B cell (primary cell): ENCODE results near the gene UBR4. TPM values are rescaled to one million over a fixed set of nuclear protein-coding genes. Genes with fewer than 3 reads are reported as not detected.

Experiments
- ATAC-seq: fragments of 200-7000 bp; cut with Tn5 transposase; one replicate; pipeline ENCODE4 v1.10.0; 2021; ENCODE audit warnings: low read depth, mild to moderate bottlenecking, moderate number of reproducible peaks, moderate library complexity
- CTCF ChIA-PET: fragments of 350-600 bp; sonication (Branson Sonifier 250); formaldehyde crosslinking; loops from one replicate; lab custom pipeline; 2021; ENCODE audit warnings: antibody characterized with exemption, inconsistent platforms; lab: Charles Lee
- POLR2A ChIA-PET: fragments of 350-600 bp; sonication (Branson Sonifier 250); formaldehyde crosslinking; loops from one replicate; lab custom pipeline; 2021; ENCODE audit warnings: antibody characterized with exemption; lab: Charles Lee
- DNase-seq: peaks from one replicate; pipeline ENCODE4 v3.0.0; 2013
- H2AFZ ChIP-seq: 2 replicates; pipeline ENCODE4 v1.6.1; 2012; ENCODE audit warnings: mild to moderate bottlenecking, low read depth, low read length; ENCODE audit not compliant: insufficient read depth, poor library complexity, severe bottlenecking
- H3K27ac ChIP-seq, 2 donors: 1 replicate in 1 of 2; 2 replicates in 1 of 2; pipeline ENCODE4 v1.5.1; 2012 to 2013; ENCODE audit warnings: low read length in 2 of 2, mild to moderate bottlenecking in 2 of 2, moderate library complexity in 1 of 2
- H3K27me3 ChIP-seq, 4 experiments: fragments of 200-600 bp in 1 of 4; sonication (generic) in 1 of 4; replicated peaks in 1 of 4; 1 replicate in 2 of 4; 2 replicates in 2 of 4; pipeline versions ENCODE4 v1.6.1 to v1.7.0; 2013 to 2016; ENCODE audit warnings: low read length in 3 of 4, mild to moderate bottlenecking in 2 of 4, mixed read lengths in 1 of 4, moderate library complexity in 1 of 4; ENCODE audit not compliant: insufficient read depth in 4 of 4, control insufficient read depth in 3 of 4; ENCODE audit errors: control extremely low read depth in 1 of 4
- H3K36me3 ChIP-seq, 2 experiments: replicated peaks in 1 of 2; 1 replicate in 1 of 2; 2 replicates in 1 of 2; pipeline versions ENCODE4 v1.6.1 to v1.7.1; 2013; ENCODE audit warnings: low read length in 1 of 2; ENCODE audit not compliant: insufficient read depth in 2 of 2, control insufficient read depth in 1 of 2; ENCODE audit errors: control extremely low read depth in 1 of 2, extremely low read depth in 1 of 2
- H3K4me1 ChIP-seq, 2 donors: fragments of 200-600 bp in 1 of 2; sonication (generic) in 1 of 2; 1 replicate in 1 of 2; 2 replicates in 1 of 2; pipeline versions ENCODE4 v1.5.1 to v1.6.1; 2013 to 2017; ENCODE audit warnings: low read length in 2 of 2; ENCODE audit not compliant: control insufficient read depth in 2 of 2, insufficient read depth in 2 of 2
- H3K4me2 ChIP-seq: replicated peaks from 2 replicates; pipeline ENCODE3; 2012; ENCODE audit warnings: mild to moderate bottlenecking, low read depth, low read length; ENCODE audit not compliant: poor library complexity, severe bottlenecking
- H3K4me3 ChIP-seq, 5 experiments: fragments of 200-600 bp in 1 of 5; sonication (generic) in 1 of 5; 1 replicate in 3 of 5; 2 replicates in 2 of 5; pipeline versions ENCODE4 v1.5.1 to v1.7.0; 2011 to 2016; ENCODE audit warnings: low read length in 4 of 5, mild to moderate bottlenecking in 4 of 5, low read depth in 2 of 5, control low read depth in 1 of 5, moderate library complexity in 1 of 5; ENCODE audit not compliant: insufficient read depth in 1 of 5; ENCODE audit errors: control extremely low read depth in 1 of 5, extremely low read depth in 1 of 5
- H3K79me2 ChIP-seq: fragments of 200-600 bp; sonication (generic); one replicate; pipeline ENCODE4 v1.6.0; 2016; ENCODE audit warnings: low read length; ENCODE audit not compliant: control insufficient read depth, insufficient read depth
- H3K9ac ChIP-seq: fragments of 200-600 bp; sonication (generic); 2 replicates; pipeline ENCODE4 v1.6.1; 2017; ENCODE audit warnings: mild to moderate bottlenecking, low read length, moderate library complexity
- H3K9me3 ChIP-seq, 3 donors: one replicate each; pipeline versions ENCODE4 v1.6.1 to v1.7.1; 2013; ENCODE audit warnings: low read length in 2 of 3; ENCODE audit not compliant: control insufficient read depth in 2 of 3, insufficient read depth in 1 of 3; ENCODE audit errors: control extremely low read depth in 1 of 3
- H4K20me1 ChIP-seq: 2 replicates; pipeline ENCODE4 v1.6.0; 2012; ENCODE audit warnings: mild to moderate bottlenecking, low read length; ENCODE audit not compliant: insufficient read depth, control insufficient read depth, poor library complexity, severe bottlenecking
- H3K27ac Mint-ChIP-seq: one replicate; pipeline ENCODE4 v1.8.0; 2021; ENCODE audit warnings: mixed read lengths
- H3K27me3 Mint-ChIP-seq: one replicate; pipeline ENCODE4 v1.8.0; 2021; ENCODE audit warnings: mixed read lengths
- H3K4me1 Mint-ChIP-seq: one replicate; pipeline ENCODE4 v1.8.0; 2021; ENCODE audit warnings: mixed read lengths
- H3K4me3 Mint-ChIP-seq: one replicate; pipeline ENCODE4 v1.8.0; 2021; ENCODE audit warnings: mixed read lengths
- H3K9me3 Mint-ChIP-seq: one replicate; pipeline ENCODE4 v1.8.0; 2022; ENCODE audit warnings: mixed read lengths; ENCODE audit not compliant: insufficient read depth
- CTCF ChIP-seq: fragments of 200-600 bp; IDR thresholded peaks from one replicate; pipeline ENCODE4 v1.8.0; 2022; ENCODE audit warnings: antibody characterized with exemption, mild to moderate bottlenecking
- EZH2 ChIP-seq: IDR thresholded peaks from 2 replicates; pipeline ENCODE4 v1.6.1; 2012; ENCODE audit warnings: borderline replicate concordance, low read depth, mild to moderate bottlenecking, moderate library complexity, low read length; ENCODE audit not compliant: insufficient read depth, poor library complexity, severe bottlenecking
- WGBS: methylation state at CpG from one replicate; pipeline ENCODE4 v1.1.5; 2013; ENCODE audit warnings: missing lambda C conversion rate; ENCODE audit not compliant: insufficient coverage; 5-methylcytosine and 5-hydroxymethylcytosine counted together
- intact Hi-C: fragments of 100-400 bp; cut with micrococcal nuclease; formaldehyde crosslinking; loops from one replicate; pipeline ENCODE4 v1.10.0; 2022
- polyA plus RNA-seq: library from polyadenylated mRNA; depleted of rRNA; stranded (reverse); fragments of >200 nt; gene quantifications from 2 replicates; pipeline ENCODE4 v1.2.3, GENCODE V29; 2012
- total RNA-seq, 2 donors: library from RNA; stranded (reverse); fragments of 120-200 nt in 1 of 2; gene quantifications; 1 replicate in 1 of 2; 2 replicates in 1 of 2; pipeline versions ENCODE4 v1.2.3 to v1.2.4, GENCODE V29; 2013 to 2022

UBR4 gene
- total and polyA plus RNA-seq, 2 donors (not counting 1 experiment from before 2014, with no cell fraction given): 90.0 to 190 TPM

- no peaks in the 10 kb centered on the region for H3K36me3 ChIP-seq
- TF ChIP-seq CTCF (no peak), EZH2 (no peak)
- H3K4me3 Mint-ChIP-seq: no peak overlapping the region
- no peak overlapping the region for H3K9ac ChIP-seq
- POLR2A ChIA-PET: no interaction called here
- no peak overlapping the region for H3K4me2 ChIP-seq
- no peaks in the 10 kb centered on the region for H3K9me3 ChIP-seq
- CTCF ChIA-PET: no interaction called here
- H3K27me3 Mint-ChIP-seq: peaks cover 24% of the 10 kb centered on the region
- H4K20me1 ChIP-seq: no peaks in the 10 kb centered on the region
- DNase-seq (no peak), ATAC-seq (no peak)
- no peaks in the 10 kb centered on the region for H3K79me2 ChIP-seq
- H3K9me3 Mint-ChIP-seq: no peaks in the 10 kb centered on the region
- no peaks in the 10 kb centered on the region for H3K4me1 ChIP-seq
- 100% methylated on average over 1 of the region's 17 CpGs for WGBS
- no peak overlapping the region for H3K27ac Mint-ChIP-seq
- intact Hi-C loops: no loop called here
- no peak overlapping the region for H3K4me3 ChIP-seq
- no peak overlapping the region for H3K27ac ChIP-seq
- no peak overlapping the region for H2AFZ ChIP-seq
- H3K27me3 ChIP-seq: peaks cover 0 to 16% (median 0%) of the 10 kb centered on the region in 4 experiments
- H3K4me1 Mint-ChIP-seq: no peaks in the 10 kb centered on the region
Measured at GRCh38 chr1:19036041-19036812, 173.8 kb downstream of the UBR4 start.

GRCh38 chr1:19035377-19036040 is 174.6 kb downstream of the UBR4 start:
- POLR2A ChIA-PET: no interaction called here
- H3K36me3 ChIP-seq: no peaks in the 10 kb centered on the region
- ATAC-seq (no peak), DNase-seq (no peak)
- no peaks in the 10 kb centered on the region for H3K79me2 ChIP-seq
- no peaks in the 10 kb centered on the region for H3K9me3 ChIP-seq
- no peak overlapping the region for H3K4me2 ChIP-seq
- peaks cover 18% of the 10 kb centered on the region for H3K27me3 Mint-ChIP-seq
- H3K27me3 ChIP-seq: peaks cover 0 to 11% (median 0%) of the 10 kb centered on the region in 4 experiments
- no peak overlapping the region for H3K4me3 Mint-ChIP-seq
- no peak for TF ChIP-seq CTCF
- TF ChIP-seq EZH2: no peak
- H3K9me3 Mint-ChIP-seq: no peaks in the 10 kb centered on the region
- WGBS: 69% methylated on average over 7 of the region's 7 CpGs
- no peak overlapping the region for H3K27ac Mint-ChIP-seq
- H3K4me3 ChIP-seq: no peak overlapping the region
- H3K4me1 ChIP-seq: no peaks in the 10 kb centered on the region
- H3K4me1 Mint-ChIP-seq: no peaks in the 10 kb centered on the region
- no peak overlapping the region for H3K9ac ChIP-seq
- no peaks in the 10 kb centered on the region for H4K20me1 ChIP-seq
- no peak overlapping the region for H3K27ac ChIP-seq
- intact Hi-C loops: no loop called here
- CTCF ChIA-PET: no interaction called here
- no peak overlapping the region for H2AFZ ChIP-seq
